Renal cortical epithelial cell (primary cell): ENCODE data around the gene RPTOR. TPM values are rescaled to one million over a fixed set of nuclear protein-coding genes. Genes with fewer than 3 reads are reported as not detected.
"Not testable (repeated sequence)": the region's sequence is repeated elsewhere in the genome, so short reads cannot be mapped to it uniquely, and the experiment has no call there.

ENCODE experiments used
- DNase-seq: peaks from one replicate; pipeline ENCODE4 v3.0.0-alpha.2; 2011; ENCODE audit warnings: low read depth
- total RNA-seq: library from RNA; depleted of rRNA; stranded (reverse); fragments of >200 nt; gene quantifications from 2 replicates; pipeline ENCODE4 v1.2.3, GENCODE V29; 2014

Gene RPTOR
- total RNA-seq, 1 donor from 2014 or later, result 35.5 TPM

DNA sequence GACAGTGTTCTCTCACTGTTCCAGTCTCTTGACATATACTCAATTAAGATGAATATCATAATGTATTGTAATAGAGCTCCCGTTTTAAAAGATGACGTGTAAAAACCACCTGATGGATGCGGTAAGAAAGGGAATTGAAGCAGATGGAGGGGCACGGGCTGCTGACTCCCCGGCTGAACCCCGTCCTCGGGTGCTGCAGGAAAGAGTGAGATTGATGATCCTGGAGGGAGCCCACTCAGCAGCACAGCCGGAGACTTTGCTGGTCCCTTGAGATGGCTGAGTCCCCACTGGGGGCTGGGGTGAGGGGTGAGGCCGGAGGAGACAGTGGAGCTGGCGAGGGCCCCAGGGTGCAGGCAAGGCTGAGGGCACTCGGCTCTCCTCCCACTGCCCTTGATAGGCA, 217.4 kb downstream of the RPTOR start:
- DNase-seq, result no peak

DNA sequence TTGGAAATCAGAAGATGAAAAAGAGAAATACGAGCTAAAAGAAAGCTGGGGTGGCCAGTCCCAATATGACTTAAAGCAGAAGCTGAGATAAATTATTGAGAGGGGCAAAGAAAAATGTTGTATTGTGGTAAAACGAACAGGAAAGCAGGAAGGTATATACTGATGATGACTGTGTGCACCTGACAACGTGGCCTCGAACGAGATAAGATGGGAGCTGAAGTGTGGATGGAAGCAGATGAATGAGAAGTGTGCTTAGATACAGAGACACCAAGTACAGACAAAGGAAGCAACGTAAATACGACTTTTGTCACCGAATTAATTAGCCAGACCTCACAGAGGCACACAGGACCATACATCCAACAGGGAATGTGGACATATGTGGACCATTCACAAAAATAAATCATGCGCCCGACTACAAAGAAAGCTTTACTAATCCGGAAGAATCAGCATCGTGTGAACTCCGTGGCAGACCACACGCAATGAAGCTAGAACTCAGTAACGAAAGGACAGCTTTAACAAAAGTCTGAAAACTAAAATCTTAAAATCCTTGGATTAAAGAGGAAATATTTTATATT, 218.7 kb downstream of the RPTOR start:
- DNase-seq, result no peak

DNA sequence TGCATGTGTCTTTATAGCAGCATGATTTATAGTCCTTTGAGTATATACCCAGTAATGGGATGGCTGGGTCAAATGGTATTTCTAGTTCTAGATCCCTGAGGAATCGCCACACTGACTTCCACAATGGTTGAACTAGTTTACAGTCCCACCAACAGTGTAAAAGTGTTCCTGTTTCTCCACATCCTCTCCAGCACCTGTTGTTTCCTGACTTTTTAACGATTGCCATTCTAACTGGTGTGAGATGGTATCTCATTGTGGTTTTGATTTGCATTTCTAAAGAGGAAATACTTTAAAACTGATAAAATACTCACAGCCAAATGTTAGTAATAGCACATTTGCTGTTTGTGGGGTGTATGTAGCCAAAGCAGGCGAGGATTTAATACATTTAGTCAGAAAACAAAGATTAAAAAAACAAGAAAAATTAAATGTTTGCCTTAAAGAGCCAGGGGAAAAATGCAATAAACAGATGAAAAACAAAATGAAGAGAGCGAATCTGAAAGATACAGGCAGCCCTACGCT, 220.0 kb downstream of the RPTOR start:
- DNase-seq, result not testable (repeated sequence)

DNA sequence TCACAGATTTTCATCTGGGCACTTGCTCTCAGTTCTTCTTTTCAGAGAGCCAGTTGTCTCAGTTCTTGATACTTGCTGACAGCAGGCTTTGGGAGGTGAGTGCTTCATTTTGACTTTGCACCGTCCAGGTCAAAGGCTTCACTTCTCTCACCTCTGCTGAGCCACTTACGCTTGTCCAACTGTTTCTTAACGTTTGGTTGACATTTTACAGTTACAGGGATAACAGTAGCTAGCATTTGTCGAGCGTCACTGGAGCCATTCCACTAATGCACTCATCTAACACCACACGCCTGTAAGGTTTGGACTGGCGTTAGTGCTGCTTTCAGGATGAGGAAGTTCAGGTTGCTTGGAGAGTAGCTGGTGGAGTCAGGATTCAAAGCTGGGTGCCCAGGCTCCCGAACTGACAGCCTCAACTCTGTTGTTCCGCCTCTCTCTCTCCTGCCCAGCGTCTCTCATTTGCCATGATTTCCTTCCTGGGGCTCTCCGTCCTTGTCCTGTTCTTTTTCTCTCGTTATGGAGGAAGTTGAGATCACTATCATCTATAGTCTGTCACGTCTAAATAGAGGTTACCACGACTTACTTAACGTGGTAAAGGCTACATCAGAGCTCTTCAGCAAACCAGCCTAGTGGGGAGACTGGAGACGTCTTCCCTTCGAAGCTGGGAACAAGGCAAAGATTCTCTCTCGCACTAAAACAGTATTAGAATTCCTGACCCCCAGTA, 220.8 kb downstream of the RPTOR start:
- DNase-seq, result no peak

DNA sequence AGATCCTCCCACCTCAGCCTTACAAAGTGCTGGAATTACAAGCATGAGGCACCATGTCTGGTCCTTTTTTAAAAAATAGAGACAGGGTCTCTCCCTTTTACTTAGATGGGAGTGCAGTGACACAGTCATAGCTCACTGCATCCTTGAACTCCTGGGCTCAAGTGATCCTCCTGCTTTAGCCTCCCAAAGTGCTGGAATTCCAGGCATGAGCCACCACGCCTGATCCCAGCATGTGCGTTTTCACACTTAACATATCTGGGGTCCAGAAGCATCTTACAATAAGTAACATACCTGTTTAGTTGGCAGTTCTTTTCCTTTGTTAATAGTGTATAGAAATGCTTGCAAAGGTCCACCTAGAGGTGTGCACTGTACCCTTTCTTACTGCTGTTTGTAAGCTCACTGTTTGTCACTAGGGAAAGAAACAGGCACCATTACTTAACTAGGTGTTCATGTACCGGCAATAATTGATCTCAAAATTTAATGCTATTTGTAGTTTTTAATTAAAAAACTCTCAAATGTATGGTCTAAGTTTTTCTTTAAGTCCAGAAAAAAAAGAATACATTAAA, 221.7 kb downstream of the RPTOR start:
- no peak for DNase-seq

DNA sequence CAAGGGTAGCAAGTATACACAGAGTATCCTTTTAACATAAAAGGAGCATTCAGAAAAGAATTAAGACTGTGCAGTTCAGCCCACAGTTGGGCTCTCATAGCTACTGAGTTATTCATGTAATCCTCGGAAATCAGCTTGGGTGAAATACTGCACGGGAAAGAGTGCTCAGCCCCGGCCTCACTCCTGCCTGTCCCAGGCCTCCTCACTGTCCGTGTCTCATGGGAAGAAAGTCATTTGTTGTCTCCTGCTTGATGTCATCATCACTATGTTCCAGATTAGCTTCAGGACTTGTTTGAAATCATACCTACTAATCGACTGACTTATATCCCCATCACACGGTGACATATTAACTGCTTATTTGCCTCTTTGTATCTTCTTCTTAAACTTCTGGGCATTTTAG, 223.8 kb downstream of the RPTOR start:
- no peak for DNase-seq

DNA sequence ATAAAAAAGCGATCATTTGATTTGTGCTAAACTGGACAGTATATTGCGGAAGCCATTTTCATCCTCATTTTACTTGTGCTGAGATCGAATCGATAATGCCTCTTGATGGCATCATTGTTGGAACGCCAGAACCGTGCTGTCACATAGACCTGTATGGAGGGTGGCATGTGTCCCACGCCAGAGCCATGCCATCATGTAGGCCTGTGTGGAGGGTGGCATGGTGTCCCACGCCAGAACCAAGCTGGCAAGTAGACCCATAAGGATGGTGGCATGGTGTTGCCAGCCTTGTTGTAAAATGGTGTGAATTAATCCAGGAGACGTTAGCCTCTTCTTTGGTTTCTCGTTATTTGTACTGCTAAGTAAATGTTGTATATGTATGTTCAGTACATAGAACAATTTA, 224.3 kb downstream of the RPTOR start:
- no peak for DNase-seq

DNA sequence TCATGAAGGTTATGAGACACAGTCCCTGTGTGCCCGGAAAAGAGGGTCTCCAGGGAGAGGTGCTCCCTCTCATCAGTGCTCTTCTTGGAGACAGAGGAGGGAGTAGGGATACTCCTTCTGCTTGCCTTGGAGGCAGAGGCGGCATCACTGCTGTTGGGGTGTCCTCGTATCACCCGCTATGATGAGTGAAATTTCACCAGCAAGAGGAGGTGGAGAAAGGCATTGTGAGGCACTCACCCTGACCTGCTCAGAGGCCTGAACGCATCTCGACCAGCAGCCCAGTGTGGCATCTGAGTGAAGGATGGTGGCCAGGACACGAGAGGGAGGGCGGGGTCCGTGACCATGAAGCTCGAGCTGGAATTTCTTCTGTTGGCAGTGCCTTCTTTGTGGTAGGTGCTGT, 224.9 kb downstream of the RPTOR start:
- no peak for DNase-seq

DNA sequence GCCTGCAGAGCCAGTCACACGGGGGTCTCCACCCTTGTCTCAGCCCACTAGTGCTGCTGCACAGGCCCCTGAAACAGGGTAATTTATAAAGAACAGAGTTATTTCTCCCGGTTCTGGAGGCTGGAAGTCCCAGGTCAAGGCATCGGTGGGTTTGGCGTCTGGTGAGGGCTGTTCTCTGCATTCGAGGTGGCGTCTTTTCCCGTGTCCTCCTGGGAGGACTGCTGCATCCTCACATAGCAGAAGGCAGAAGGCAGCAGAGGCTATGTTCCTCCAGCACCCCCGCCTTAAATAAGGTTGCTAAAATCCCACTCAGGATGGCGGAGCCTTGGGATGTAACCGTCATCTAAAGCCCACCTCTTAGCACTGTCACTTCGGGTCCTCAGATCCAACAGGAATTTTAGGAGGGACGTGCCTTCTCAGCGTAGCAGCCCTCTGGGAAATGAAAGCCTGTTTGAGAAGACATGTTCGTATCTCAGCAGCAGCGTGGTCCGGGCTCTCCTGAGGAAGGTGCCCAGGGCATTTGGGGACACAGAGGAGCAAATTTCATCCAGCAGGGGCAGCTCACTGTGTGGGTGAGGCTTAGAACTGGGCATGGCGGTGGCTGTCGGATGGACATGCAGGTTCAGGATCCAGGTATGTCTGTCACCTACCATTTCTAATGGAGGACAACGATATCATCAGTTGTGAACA, 225.4 kb downstream of the RPTOR start:
- no peak for DNase-seq

DNA sequence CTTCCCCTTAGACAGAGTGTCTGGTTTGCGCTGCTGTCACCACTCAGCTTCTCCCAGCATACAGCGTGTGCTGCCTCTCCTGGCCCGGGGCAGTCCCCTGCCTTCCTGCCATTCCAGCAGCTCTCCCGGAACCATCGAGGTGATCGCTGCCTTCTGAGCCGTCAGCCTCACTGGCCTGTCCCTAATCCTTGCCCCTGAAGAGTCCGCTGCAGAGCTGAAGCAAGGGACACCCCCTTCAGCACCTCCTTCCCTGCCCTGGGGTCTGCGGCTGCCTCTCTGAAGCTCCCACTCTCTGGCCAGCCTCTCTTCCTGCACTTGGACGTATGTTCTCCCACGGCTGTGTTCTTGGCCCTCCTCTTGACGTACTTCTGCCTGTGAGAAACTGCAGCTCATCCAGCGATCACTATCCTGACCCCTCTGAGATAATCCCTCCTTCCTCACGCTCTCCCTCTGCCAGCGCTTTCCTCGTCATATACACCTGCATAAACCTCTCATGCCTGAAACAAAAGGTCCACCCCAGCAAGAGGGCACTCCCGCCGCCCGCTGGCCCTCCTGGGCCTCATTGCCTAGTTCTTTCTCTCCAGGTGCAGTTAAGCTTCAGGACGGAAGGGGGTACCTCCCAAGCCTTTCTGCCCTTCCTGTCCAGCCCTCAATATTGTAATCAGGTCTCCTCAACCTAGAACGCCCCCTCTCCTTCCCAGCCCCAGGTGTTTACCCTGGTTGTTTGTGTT, 226.4 kb downstream of the RPTOR start:
- no peak for DNase-seq

DNA sequence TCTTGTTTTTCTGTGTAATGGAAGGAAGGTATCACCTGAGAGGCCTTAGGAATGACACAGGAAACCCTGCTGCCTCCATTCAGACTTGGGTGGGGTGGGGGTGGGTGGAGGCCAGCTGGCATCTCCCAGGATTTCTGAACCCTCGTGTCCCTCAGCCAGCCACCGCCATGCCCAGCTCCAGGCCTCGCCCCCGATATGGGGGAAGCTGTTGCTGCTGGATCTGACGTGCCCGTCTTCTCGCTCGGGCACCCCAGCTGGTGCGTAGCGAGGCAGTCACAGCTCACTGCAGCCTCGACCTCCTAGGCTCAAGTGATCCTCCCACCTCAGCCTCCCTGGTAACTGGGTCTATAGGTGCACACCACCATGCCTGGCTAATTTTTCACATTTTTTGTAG, 227.0 kb downstream of the RPTOR start:
- DNase-seq, result no peak

DNA sequence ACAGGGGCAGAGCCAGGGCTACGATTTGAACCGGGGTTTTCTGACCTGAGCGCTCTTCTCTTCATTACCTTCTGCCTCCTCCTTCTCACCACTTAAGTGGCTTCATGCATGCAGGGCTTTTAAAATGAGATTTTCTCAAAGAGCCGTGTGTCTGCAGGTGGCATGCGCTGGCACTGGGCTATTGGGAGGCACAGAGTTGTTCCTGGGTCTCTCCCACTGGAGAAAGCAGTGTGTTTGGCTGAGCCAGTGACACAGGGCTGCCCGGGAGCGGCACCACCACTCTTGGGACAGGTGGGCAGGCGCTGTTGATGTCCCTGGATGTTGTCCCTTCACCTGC, 228.2 kb downstream of the RPTOR start:
- DNase-seq, result no peak

DNA sequence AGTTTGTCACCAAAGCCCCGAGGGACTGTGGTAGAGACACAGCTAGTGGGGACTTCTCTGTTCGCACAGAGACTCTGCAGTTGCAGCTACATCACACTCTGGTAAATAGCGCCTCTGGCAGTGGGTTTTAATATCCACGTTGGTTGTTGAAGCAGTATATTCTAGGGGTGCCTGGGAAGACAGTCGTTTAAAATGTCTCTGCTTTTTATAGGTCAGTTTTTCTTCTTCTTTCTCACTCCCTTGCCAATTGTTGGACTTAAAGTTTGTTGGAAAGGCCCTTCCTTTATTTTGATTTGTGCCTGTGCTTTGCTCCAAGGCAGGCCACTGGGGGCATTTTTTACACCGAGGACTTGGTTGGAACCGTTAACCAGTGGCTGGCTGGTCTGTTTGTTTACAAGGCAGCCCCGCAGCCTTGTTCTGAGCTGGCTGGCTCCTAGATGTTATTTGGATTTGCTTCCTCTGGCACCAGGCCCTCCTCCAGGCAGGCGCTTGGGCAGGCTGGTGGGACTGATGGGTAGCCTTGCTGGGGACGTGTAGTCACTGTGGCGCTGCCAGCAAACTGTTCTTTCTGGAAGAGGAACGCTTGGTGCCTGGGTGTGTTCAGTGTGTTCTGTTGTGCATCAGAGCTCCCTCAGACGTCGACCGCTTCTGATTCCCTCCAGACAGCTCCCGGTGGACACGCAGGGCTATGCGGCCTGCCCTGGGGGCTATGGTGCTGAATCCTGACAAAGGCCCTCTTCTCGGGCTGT, 228.8 kb downstream of the RPTOR start:
- DNase-seq, result no peak

DNA sequence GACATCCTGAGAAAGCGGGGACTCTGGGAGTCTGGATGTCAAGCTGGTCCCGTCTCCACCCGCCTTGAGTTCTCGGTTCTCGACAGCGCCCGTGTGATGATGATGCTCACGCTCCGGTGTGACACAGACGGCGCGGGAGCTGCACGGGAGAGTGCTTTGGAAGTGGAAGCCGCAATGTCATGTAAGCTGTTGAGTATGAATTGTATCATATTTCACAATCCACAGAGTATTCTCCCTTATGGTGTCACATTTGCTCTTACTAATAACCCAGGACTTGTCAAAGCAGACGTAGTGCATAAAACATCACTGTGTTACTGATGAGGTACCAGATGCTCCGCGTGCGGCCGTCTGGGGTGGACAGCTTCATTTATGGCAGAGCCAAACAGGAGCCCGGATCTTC, 229.5 kb downstream of the RPTOR start:
- no peak for DNase-seq

DNA sequence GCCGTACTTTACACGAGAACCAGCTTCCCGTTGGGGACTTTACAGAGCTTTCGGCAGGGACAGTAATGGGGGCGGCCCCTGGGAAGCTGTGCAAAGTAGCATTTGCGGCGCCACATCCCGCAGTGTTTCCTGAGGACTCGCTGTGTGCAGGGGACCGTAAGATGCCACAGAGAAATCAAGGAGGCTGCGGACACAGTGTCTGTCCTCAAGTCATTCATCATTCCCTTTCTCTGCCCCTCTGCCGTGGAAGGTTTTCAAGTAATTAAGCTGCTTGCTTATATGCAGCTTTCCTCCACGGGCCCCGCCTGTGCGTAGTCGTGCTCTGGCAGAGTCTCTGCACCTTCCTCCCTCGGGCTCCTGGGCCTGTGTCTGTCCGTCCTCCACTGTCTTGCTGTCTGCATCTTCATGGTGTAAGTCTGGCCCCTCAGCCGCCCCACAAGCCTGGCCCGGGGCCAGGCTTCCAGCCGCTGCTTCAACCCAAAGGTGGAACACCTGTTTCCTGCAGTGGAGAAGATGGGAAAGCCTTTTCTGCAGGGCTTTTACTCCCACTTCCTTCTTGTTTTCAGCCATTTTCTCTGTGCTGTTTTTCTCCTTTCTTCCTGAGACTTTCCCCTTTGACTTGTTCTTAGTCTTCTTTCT, 230.1 kb downstream of the RPTOR start:
- no peak for DNase-seq

DNA sequence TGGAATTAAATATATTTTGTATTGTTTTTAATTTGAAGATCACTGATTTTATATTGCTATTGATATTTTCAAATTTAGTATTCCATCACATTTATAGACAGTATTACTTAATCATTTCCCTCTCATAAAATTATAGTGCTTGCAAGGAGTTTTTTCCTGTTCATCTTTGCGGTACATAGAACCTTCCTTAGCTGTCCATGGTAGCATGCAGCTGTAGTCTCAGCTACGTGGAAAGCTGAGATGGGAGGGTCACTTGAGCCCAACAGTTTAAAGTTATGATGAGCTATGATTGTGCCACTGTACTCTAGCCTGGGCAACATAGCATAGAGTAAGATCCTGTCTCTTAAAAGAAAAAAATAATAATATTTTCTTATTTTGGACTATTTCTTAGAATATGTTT, 231.2 kb downstream of the RPTOR start:
- no peak for DNase-seq

DNA sequence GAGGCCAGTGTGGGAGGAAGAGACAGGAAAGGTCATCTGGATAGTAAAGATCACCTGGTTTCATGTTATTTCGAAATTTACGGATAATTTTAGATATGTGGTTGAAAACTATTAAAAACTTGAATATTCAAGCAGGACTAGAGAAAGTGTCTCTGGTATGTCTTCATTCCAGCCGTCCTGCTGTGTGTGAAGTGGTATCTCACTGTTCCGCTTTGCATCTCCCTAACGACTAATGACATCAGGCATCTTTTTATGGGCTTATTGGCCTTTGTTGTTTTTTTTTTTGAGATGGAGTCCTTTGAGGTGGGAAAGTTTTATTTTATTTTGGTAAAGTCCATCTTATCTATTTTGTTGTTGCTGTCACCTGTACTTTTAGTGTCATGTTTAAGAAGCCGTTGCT, 232.6 kb downstream of the RPTOR start:
- DNase-seq, result no peak

DNA sequence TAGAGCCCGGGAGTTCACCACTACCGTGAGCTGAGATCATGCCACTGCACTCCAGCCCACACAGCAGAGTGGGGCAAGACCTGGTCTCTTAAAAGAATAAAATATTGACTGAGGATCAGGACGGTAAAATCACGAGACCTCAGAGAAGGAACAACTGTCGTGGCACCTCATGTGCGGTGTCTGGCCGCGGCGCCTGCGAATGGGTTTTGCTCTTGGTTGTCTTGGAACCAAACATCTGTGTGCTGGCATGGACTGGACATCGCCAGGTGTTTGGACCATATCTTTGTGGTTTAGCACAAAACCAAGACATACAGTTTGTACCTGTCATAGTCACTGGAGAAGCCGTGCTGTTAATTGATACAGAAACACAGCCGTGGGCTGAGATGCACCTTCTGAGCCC, 234.1 kb downstream of the RPTOR start:
- DNase-seq, result no peak

DNA sequence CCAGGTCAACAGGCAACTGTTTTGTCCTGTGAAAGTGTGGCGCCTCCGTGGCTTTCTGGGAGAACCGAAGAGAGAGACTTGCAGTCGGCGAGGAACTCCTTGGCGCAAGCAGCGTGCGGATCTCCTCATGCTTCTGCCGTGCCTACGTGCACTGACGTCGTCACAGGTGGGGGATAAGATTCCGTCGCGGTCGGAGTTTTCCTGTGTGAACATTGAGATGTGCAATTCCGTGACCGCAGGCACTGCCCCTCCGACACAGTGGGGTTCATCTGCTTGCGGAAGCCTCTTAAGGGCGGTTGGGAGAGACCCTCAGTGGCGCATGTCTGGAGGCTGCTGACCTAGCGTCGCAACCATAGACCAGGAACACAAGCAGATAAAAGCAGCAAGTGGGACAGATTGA, 234.7 kb downstream of the RPTOR start:
- DNase-seq, result no peak

DNA sequence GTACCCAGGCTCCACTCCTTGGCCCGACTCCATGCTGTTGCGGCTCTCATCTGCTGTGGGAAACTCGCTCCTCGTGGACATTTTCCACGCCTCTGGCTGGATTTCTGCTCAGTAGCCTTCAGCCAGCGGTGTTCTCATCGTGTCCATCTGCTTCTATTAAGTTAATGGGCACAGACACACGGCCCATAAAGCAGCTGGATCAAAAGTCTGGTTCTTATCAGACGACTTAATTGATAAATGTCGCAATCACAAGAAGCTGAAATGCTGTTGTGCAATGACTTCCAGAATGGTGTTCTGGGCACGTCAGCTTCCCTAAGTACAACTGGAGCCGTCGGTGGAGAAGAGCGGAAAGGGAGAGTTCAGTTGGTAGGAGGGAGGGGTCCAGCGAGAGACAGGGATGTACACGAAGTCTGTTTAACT, 235.3 kb downstream of the RPTOR start:
- no peak for DNase-seq
